PFSK-1 (cell line): ENCODE measurements around the gene INPP4B.

Experiments
- FOXP2 ChIP-seq: optimal IDR thresholded peaks from 2 replicates; pipeline ENCODE3; 2011; ENCODE audit warnings: borderline replicate concordance, control low read depth, inconsistent platforms; ENCODE audit not compliant: insufficient read depth; ENCODE audit errors: extremely low read length, extremely low read depth
- POLR2AphosphoS5 ChIP-seq: IDR thresholded peaks from 2 replicates; pipeline ENCODE4 v1.6.1; 2012; ENCODE audit warnings: low read depth, mild to moderate bottlenecking, control low read depth, low read length, moderate library complexity
- SIN3A ChIP-seq: IDR thresholded peaks from 2 replicates; pipeline ENCODE4 v1.6.1; 2012; ENCODE audit warnings: mild to moderate bottlenecking, low read length, moderate library complexity, borderline replicate concordance; ENCODE audit not compliant: insufficient read depth
- TAF1 ChIP-seq: IDR thresholded peaks from 2 replicates; pipeline ENCODE4 v1.6.1; 2012; ENCODE audit warnings: low read length, control low read depth, borderline replicate concordance; ENCODE audit not compliant: insufficient read depth
- TF ChIP-seq, protein P1 (sequence below), 2 experiments: IDR thresholded peaks; 2 replicates each; pipeline versions ENCODE4 v1.6.1 to v1.8.0; 2011 to 2012; ENCODE audit warnings: low read depth in 2 of 2, low read length in 2 of 2, control low read depth in 1 of 2, inconsistent platforms in 1 of 2, mild to moderate bottlenecking in 1 of 2, moderate library complexity in 1 of 2; ENCODE audit not compliant: insufficient read depth in 1 of 2

INPP4B gene

DNA sequence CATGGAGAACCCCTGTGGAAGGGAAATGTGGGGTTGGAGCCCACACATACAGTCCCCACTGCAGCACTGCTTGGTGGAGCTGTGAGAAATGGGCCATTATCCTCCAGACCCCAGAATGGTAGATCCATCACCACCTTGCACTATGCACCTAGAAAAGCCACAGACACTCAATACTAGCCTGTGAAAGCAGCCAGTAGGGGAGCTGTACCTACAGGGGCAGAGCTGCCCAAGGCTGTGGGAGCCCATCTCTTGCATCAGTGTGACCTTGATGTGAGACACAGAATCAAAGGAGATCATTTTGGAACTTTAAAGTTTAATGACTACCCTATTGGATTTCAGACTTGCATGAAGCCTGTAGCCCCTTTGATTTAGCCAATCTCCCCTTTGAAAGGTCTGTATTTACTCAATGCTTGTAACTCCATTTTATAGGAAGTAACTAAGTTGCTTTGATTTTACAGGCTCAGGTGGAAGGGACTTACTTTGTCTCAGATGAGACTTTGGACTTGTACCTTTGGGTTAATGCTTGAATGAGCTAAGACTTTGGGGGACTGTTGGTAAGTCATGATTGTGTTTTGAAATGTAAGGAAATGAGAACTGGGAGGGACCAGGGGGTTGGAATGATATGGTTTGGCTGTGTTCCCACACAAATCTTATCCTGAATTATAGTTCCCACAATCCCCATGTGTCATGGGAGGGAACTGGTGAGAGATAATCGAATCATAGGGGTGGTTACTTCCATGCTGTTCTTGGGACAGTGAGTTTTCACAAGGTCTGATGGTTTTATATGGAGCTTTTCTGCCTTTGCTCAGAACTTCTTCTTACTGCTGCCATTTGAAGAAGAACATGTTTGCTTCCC is 352.6 kb downstream of the INPP4B start:
- no peak for TF ChIP-seq FOXP2
- no peak for TF ChIP-seq TAF1
- no peak for TF ChIP-seq POLR2AphosphoS5
- TF ChIP-seq, protein P1, sequence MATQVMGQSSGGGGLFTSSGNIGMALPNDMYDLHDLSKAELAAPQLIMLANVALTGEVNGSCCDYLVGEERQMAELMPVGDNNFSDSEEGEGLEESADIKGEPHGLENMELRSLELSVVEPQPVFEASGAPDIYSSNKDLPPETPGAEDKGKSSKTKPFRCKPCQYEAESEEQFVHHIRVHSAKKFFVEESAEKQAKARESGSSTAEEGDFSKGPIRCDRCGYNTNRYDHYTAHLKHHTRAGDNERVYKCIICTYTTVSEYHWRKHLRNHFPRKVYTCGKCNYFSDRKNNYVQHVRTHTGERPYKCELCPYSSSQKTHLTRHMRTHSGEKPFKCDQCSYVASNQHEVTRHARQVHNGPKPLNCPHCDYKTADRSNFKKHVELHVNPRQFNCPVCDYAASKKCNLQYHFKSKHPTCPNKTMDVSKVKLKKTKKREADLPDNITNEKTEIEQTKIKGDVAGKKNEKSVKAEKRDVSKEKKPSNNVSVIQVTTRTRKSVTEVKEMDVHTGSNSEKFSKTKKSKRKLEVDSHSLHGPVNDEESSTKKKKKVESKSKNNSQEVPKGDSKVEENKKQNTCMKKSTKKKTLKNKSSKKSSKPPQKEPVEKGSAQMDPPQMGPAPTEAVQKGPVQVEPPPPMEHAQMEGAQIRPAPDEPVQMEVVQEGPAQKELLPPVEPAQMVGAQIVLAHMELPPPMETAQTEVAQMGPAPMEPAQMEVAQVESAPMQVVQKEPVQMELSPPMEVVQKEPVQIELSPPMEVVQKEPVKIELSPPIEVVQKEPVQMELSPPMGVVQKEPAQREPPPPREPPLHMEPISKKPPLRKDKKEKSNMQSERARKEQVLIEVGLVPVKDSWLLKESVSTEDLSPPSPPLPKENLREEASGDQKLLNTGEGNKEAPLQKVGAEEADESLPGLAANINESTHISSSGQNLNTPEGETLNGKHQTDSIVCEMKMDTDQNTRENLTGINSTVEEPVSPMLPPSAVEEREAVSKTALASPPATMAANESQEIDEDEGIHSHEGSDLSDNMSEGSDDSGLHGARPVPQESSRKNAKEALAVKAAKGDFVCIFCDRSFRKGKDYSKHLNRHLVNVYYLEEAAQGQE (IDR thresholded peaks at IDR 0.05; ENCODE audit: insufficient read depth in 1 of 2, low read depth in 2 of 2, low read length in 2 of 2), result no peak
- no peak for TF ChIP-seq SIN3A

- TF ChIP-seq, protein P1 (IDR thresholded peaks at IDR 0.05; ENCODE audit: insufficient read depth in 1 of 2, low read depth in 2 of 2, low read length in 2 of 2), result no peak
- TF ChIP-seq SIN3A (no peak), FOXP2 (no peak), POLR2AphosphoS5 (no peak), TAF1 (no peak)
These were observed 360.6 kb downstream of the INPP4B start for GRCh38 chr4:142485452-142485851.

DNA sequence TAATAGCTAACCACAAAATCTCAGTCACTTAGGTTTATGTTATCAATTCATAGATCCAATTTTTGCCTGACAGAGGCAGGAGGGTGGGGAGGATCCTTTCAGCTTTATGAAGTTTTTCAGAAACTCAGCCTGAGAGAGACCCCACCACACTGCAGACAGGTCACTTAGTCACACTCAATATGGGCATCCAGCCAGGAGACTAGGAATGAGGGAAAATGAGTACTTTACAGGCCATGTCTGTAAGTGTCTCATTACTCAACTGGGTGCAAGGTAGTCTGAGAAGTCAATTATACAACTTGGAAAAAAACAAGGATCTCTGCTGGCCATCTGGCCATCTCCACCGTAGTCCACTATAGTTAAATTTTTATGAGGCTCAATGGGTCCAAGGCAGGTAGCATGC is 365.9 kb downstream of the INPP4B start:
- no peak for TF ChIP-seq POLR2AphosphoS5
- TF ChIP-seq, protein P1 (IDR thresholded peaks at IDR 0.05; ENCODE audit: insufficient read depth in 1 of 2, low read depth in 2 of 2, low read length in 2 of 2), result no peak
- TF ChIP-seq FOXP2, result no peak
- no peak for TF ChIP-seq SIN3A
- no peak for TF ChIP-seq TAF1

DNA sequence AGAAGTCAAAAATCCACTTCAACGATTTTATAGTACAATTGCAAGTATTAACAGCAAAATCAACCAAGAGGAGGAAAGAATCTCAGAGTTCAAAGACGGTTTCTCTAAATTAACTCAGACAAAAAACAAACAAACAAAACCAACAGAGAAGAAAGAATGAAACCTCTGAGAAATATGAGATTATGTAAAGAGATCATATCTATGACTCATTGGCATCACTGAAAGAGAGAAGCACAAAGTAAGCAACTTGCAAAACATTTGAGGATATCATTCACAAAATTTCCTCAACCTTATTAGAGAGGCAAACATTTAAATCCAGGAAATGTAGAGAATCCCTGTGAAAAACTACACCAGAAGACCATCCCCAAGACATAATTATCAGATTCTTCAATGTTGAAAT is 370.4 kb downstream of the INPP4B start:
- no peak for TF ChIP-seq FOXP2
- no peak for TF ChIP-seq TAF1
- TF ChIP-seq, protein P1 (IDR thresholded peaks at IDR 0.05; ENCODE audit: insufficient read depth in 1 of 2, low read depth in 2 of 2, low read length in 2 of 2), result no peak
- TF ChIP-seq SIN3A, result no peak
- no peak for TF ChIP-seq POLR2AphosphoS5

DNA sequence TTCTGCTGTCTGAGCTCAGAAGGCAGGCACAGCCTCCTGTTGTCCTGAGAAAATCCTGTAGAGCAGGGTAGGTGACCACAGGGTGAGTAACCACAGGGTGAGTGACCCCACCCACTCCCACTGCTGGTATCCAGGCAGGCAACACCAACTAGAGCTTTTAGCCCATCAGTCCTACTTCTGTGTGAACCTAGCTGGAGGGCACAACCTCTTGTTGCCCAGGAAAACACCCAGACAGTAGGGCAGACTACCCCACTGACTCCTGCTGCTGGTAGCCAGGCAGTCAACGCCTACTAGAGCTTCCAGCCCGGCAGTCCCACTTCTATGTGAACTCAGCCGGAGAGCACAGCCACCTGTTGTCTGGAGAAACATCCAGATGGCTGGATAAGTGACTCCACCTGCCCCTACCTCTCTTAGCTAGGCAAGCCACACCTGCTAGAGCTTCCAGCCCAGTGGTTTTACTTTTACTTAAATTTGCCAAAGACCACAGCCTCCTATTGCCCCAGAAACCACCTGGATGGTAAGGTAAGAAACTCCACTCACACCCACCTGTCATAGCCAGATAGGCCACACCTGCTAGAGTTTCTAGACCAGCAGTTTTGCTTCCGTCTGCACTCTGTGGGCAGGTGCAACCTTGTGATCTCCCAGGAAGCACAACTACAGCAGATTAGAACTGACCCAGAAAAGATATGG is 371.6 kb downstream of the INPP4B start:
- TF ChIP-seq, protein P1 (IDR thresholded peaks at IDR 0.05; ENCODE audit: insufficient read depth in 1 of 2, low read depth in 2 of 2, low read length in 2 of 2), result no peak
- TF ChIP-seq POLR2AphosphoS5, result no peak
- no peak for TF ChIP-seq TAF1
- no peak for TF ChIP-seq SIN3A
- no peak for TF ChIP-seq FOXP2
